ENCODE measurements around the gene KLHL10.

Gene KLHL10

DNA sequence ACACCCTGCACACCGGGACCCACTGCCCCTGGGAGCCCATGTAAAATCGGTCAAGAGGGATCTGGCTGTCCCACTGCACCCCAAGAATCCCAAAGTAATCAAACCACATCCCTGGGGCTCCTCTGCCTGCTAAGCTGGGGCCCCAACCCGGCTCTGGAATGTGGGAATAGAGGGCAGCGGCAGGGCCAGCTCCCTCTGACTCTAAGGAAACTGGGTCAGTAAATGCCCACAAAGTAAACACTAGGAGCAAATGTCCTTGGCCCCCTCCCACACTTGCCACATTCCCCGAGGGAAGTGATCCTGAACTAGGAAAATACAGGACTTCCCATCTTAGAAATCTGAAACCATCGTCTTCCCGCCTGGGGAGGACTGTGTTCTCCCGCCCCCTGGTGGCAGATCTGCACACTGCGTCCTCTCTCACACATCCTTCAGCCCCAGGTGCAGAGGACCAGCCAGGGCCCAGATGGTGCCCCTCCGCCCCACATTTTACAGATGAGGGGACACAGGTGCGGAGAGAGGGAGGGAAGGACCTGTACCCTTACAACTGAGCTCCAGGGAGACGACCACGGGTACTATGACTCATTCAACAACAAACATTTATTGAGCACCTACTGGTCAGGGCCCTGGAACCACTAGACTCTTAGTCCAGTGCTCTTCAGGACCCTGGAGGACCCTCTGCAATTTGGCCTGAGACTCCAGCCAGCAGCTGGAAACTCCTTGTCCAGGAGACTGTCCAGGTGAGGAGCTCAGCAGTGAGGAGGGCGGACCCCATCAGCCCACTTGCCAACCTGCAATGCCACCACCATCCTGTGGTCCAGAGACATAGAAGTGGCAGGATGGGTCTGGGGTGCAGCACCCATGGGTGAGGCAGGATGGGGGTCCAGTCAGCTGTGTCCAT is 36.0 kb upstream of the KLHL10 start:
- peaks cover 35% of the 10 kb centered on the region for H3K4me1 ChIP-seq
- H3K4me3 ChIP-seq, result no peak overlapping the region
- H3K9ac ChIP-seq, result no peak overlapping the region
- H3K36me3 ChIP-seq, result peaks cover 24% of the 10 kb centered on the region; the same call in 1 of the 2 replicates
- H3K27me3 ChIP-seq, result no peaks in the 10 kb centered on the region
- H4K20me1 ChIP-seq, result no peaks in the 10 kb centered on the region
- H3K27ac ChIP-seq, result peak overlapping the region; percentile 18; the same call in 1 of the 2 replicates
- TF ChIP-seq Cebpa-rat (IDR thresholded peaks at IDR 0.05), result no peak
- no peaks in the 10 kb centered on the region for H3K9me3 ChIP-seq
- peak overlapping the region; percentile 66 for H3K4me2 ChIP-seq

DNA sequence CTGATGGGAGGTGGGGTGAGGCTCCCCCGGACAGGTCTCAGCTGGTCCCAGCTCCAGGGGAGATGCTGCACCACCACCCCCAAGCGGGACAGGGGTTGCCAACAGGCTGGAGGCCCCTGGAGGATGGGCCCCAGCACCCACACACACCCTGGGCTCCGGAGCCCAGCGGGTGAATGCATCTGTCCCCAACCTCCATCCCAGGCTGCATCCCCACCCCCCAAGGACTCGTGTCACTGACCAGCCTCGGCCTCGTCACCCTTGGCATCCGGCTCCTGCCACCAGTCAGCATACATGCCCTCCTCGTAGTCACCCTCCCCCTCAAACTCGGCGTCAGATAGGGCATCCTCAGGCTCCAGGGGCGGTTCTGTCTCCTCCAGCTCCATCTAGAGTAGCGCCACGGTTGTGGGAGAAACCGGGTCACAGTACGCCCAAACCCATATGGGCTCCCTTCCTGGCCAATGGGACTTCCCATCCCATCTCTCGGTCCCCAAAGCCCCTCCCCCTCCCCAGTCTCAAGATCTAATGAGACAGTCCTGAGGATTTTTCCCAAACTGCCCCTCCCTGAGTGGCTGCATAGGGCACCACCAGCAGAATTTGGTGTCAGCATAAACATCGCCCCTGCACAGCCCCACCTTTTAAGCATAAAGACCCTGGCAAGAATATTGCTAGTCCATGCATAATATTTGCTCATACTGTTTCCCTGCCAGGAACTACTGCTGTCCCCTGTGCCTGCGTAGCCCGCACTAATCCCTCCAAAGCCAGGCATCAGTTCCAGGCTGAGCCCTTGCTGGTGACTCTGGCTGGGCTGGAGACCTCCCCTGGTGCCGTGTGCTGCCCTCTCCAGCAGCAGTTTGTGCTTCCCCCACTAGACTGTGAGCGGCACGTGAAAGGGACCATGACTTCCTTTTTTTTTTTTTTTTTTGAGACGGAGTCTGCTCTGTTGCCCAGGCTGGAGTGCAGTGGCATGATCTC is 34.3 kb upstream of the KLHL10 start:
- no peaks in the 10 kb centered on the region for H4K20me1 ChIP-seq
- H3K27ac ChIP-seq, result peak overlapping the region; percentile 44
- H3K36me3 ChIP-seq, result peaks cover 35% of the 10 kb centered on the region; the same call in 1 of the 2 replicates
- H3K4me2 ChIP-seq, result peak overlapping the region; percentile 71
- no peak overlapping the region for H3K9ac ChIP-seq
- H3K4me1 ChIP-seq, result peaks cover 35% of the 10 kb centered on the region
- no peak for TF ChIP-seq Cebpa-rat (IDR thresholded peaks at IDR 0.05)
- H3K9me3 ChIP-seq, result no peaks in the 10 kb centered on the region
- H3K27me3 ChIP-seq, result no peaks in the 10 kb centered on the region
- no peak overlapping the region for H3K4me3 ChIP-seq

DNA sequence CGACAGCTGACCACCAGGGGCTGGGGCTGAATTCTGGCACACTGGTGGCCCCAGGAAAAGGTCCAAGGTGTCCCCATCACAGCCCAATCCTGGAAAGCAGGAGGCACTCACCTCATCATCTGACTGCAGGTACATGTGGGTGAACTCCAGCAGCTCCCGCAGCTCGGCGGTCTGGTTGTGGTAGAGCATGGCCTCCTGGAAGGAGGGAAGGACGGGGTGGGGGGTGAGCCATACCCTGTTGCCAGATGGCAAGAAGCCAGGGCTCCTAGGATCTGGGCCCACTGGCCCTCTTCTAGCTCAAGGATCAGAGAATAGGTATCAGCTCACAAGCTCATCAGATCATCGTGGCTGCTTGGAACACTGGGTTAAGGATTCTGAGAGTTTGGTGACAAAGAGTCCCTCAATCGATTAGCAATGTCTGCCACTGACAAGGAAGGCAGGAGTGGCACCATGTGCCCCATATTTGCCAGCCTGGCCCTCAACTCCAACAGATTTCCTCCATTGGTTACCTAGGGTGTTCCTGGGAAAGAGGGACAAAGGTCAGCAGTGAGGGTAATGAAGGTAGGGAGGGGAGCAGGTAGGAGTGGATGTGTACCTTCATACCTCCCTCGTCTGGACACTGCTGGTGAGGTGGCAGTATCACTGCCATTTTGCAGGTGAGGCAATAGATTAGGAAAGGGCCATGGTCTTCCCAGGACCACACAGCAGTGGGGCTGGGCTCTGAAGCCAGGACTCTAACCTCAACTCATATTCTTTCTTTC is 30.8 kb upstream of the KLHL10 start:
- Histone ChIP-seq H3K4me1 (peaks cover 37% of the 10 kb centered on the region), H3K4me2 (no peak overlapping the region), H3K4me3 (no peak overlapping the region), H3K9me3 (no peaks in the 10 kb centered on the region), H3K9ac (no peak overlapping the region), H4K20me1 (no peaks in the 10 kb centered on the region), H3K36me3 (peaks cover 45% of the 10 kb centered on the region; the same call in 1 of the 2 replicates), H3K27me3 (no peaks in the 10 kb centered on the region), H3K27ac (no peak overlapping the region)
- TF ChIP-seq Cebpa-rat (IDR thresholded peaks at IDR 0.05), result no peak

DNA sequence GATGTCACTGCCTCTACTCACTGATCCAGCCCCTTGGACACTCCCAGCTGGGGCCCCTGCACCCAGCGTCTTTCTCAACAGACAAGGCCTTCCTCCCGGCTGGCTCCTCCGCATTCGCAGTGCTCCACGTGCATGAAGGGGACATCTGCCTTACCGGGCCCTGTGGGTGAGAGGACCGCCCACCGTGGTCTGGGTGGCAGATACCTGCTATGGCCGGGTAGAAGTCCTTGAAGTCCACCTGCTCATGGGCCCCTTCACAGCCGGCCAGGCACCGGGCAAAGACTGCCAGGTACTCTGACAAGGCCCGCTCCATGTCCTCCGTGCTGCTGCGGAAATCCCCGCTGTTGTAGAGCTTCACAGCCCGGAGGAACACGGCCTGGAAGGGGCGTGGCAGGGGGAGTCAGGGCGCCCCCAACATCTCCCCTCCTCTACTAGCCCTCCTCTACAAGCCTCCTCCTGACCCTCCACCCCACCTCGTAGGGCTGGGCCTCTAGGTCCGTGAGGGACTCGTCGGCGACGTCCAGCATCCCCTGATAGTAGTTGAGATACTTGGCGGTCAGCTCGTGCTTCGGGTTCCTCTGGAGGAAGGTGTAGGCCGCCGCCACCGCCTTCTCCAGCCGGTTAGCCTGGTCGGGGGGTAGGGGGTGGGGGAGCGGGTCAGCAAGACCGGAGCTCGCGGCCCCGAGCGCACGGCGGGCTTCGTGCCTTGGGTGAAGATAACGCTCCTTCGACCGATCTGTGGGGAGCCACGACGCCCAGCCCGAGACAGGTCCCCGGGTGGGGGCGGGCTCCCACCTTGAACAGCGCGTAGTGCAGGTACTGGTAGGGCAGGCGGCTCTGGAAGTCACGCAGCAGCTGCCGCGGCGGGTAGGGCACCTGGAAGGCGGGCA is 26.7 kb upstream of the KLHL10 start:
- H4K20me1 ChIP-seq, result no peaks in the 10 kb centered on the region
- H3K9ac ChIP-seq, result peak overlapping the region; percentile 81
- peak overlapping the region; percentile 84 for H3K27ac ChIP-seq
- H3K36me3 ChIP-seq, result peaks cover 28% of the 10 kb centered on the region; the same call in 1 of the 2 replicates
- H3K4me3 ChIP-seq, result peak overlapping the region; percentile 82
- H3K4me1 ChIP-seq, result peaks cover 48% of the 10 kb centered on the region
- no peaks in the 10 kb centered on the region for H3K9me3 ChIP-seq
- peak overlapping the region; percentile 98 for H3K4me2 ChIP-seq
- H3K27me3 ChIP-seq, result no peaks in the 10 kb centered on the region
- no peak for TF ChIP-seq Cebpa-rat (IDR thresholded peaks at IDR 0.05)

DNA sequence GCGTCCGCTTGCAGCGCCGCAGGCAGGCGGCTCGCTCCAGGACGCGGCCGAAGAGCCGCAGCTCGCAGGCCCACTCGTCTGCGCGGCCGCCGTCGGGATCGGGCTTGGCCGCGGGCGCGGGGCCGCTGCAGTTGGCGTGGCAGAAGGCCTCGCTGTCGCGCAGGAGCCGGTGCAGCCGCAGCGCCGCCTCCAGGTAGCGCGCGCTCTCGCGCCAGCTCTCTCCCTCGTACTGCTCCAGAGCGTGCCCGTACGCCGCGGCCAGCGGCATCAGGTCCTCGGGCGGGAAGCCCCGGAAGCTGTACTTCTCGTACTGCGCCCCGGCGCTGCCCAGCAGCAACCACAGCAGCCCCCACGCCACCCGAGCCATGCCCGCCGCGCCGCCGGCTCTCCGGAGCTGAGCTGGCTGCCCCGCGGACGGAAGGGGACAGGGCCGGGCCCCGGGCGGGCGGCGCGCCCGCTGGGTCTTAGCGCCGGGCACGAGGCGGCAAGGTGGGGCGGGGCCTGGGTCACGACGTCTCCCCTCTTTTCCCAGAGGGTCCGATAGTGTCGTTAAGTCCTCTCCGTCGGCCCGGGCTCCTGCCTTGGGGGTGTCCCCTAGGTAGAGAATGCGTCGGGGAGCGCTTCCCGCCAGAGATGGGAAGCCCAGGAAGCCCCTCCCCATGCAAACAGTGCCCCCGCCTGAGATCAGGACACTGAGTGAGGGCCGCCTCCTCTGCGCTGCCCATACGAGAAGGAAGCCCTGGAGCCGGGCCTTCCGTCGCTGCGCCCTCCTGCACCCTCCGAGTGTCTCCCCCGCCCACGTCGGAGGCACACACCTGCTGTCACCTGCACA is 25.9 kb upstream of the KLHL10 start, which contains the start of gene P3H4:
Gene P3H4 (minus strand): TSS at position 401 of the 832 bp plus-strand sequence. CDS start 34 bp downstream, at position 367.
- Histone ChIP-seq H3K36me3 (peaks cover 20% of the 10 kb centered on the region; the same call in 1 of the 2 replicates), H3K4me1 (peaks cover 48% of the 10 kb centered on the region), H3K9me3 (no peaks in the 10 kb centered on the region)

DNA sequence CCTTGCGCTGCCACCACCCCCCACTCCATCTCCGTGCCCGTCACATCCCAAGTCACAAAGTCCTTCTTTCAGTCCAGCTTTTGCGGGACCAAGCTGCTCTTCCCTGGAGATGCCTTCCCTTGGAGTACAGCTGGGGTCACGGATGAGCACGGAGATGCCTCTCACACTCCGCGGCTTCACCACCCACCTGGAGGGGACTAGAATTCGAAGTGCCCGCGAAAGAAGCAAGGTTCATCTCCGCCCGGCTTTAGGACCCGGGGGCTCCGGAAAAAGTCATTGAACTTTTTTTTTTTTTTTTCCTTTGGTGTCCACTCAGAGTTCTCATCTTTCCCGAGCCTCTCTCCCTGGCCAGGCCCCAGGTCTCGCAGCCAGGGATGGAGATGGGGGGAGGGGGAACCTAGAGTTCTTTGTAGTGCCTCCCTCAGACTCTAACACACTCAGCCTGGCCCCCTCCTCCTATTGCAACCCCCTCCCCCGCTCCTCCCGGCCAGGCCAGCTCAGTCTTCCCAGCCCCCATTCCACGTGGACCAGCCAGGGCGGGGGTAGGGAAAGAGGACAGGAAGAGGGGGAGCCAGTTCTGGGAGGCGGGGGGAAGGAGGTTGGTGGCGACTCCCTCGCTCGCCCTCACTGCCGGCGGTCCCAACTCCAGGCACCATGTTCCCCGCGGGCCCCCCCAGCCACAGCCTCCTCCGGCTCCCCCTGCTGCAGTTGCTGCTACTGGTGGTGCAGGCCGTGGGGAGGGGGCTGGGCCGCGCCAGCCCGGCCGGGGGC is 25.1 kb upstream of the KLHL10 start, which contains the start of gene FKBP10:
Gene FKBP10 (plus strand): TSS at position 624 of the 771 bp plus-strand sequence. CDS start 31 bp downstream, at position 655.
- no peak for TF ChIP-seq Cebpa-rat (IDR thresholded peaks at IDR 0.05)
- Histone ChIP-seq H3K27ac (peak within 1 kb of the TSS; percentile 84), H3K4me1 (peaks cover 48% of the 10 kb centered on the region)

More for the DNA sequence above, 25.9 kb upstream of the KLHL10 start, which contains the start of gene P3H4:
- peak within 1 kb of the TSS; percentile 82 for H3K4me3 ChIP-seq
- peak within 1 kb of the TSS; percentile 84 for H3K27ac ChIP-seq
- H4K20me1 ChIP-seq, result no peaks in the 10 kb centered on the region
- peak within 1 kb of the TSS; percentile 81 for H3K9ac ChIP-seq
- TF ChIP-seq Cebpa-rat (IDR thresholded peaks at IDR 0.05), result no peak
- no peaks in the 10 kb centered on the region for H3K27me3 ChIP-seq
- H3K4me2 ChIP-seq, result peak within 1 kb of the TSS; percentile 98

DNA sequence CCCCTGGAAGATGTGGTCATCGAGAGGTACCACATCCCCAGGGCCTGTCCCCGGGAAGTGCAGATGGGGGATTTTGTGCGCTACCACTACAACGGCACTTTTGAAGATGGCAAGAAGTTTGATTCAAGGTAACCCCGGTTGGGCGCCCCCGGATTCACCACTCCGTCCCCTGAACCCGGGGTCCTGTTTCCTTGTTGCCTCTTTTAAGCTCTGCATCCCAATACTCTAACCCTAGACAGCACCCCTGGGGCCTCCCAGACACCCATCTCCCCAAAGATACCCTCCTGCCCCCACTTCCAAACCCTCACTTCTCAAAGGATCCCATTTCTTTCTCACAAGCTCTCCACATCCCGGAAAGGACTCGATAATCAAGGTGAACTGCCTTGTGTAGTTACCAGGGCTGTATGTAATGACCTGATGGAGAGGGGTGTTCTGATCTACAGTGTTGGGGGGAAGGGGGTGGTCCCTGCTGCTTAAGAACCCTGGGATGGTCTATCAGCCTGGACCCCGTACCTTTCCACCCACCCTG is 24.4 kb upstream of the KLHL10 start:
- H3K27ac ChIP-seq, result peak overlapping the region; percentile 84; the same call in 1 of the 2 replicates
- no peak for TF ChIP-seq Cebpa-rat (IDR thresholded peaks at IDR 0.05)
- no peaks in the 10 kb centered on the region for H3K9me3 ChIP-seq
- H3K27me3 ChIP-seq, result no peaks in the 10 kb centered on the region
- H3K4me3 ChIP-seq, result peak overlapping the region; percentile 82
- H3K4me1 ChIP-seq, result peaks cover 48% of the 10 kb centered on the region
- peaks cover 11% of the 10 kb centered on the region; the same call in 1 of the 2 replicates for H3K36me3 ChIP-seq
- H4K20me1 ChIP-seq, result no peaks in the 10 kb centered on the region
- peak overlapping the region; percentile 81; the same call in 1 of the 2 replicates for H3K9ac ChIP-seq
- peak overlapping the region; percentile 98 for H3K4me2 ChIP-seq

More for the DNA sequence above, 25.1 kb upstream of the KLHL10 start, which contains the start of gene FKBP10:
- H4K20me1 ChIP-seq, result no peaks in the 10 kb centered on the region
- H3K9ac ChIP-seq, result peak within 1 kb of the TSS; percentile 81
- H3K27me3 ChIP-seq, result no peaks in the 10 kb centered on the region
- no peaks in the 10 kb centered on the region for H3K9me3 ChIP-seq
- peak within 1 kb of the TSS; percentile 82 for H3K4me3 ChIP-seq
- H3K36me3 ChIP-seq, result peaks cover 17% of the 10 kb centered on the region; the same call in 1 of the 2 replicates
- H3K4me2 ChIP-seq, result peak within 1 kb of the TSS; percentile 98
